Omental fat pad (tissue), 4 donors: ENCODE results near the gene VPS4B. TPM values are rescaled to one million over a fixed set of nuclear protein-coding genes. Genes with fewer than 3 reads are reported as not detected.
"Not testable (repeated sequence)": the region's sequence is repeated elsewhere in the genome, so short reads cannot be mapped to it uniquely, and the experiment has no call there.

ENCODE experiments used
- ATAC-seq: fragments of 150-250 bp; one replicate; pipeline ENCODE4 v1.9.1; 2016; ENCODE audit warnings: mild to moderate bottlenecking, moderate library complexity; ENCODE audit not compliant: low FRiP score
- DNase-seq: peaks from one replicate; pipeline ENCODE4 v3.0.0-alpha.2; 2019; ENCODE audit warnings: low spot score
- total RNA-seq, 4 donors: library from RNA; depleted of rRNA; stranded (reverse); fragments of >200 nt; gene quantifications; one replicate each; pipeline ENCODE4 v1.1.0, GENCODE V29; 2016
- TF ChIP-seq, protein P1 (sequence below), 3 donors: fragments of 450-650 bp; IDR thresholded peaks; one replicate each; pipeline ENCODE4 v1.5.1; 2016 to 2017; ENCODE audit warnings: antibody characterized with exemption in 3 of 3, mild to moderate bottlenecking in 3 of 3, moderate library complexity in 2 of 3

VPS4B gene
- total RNA-seq, 4 donors from 2014 or later, result 26.6 to 45.4 (median 30.7) TPM

- DNase-seq (no peak), ATAC-seq (no peak)
- TF ChIP-seq, protein P1, sequence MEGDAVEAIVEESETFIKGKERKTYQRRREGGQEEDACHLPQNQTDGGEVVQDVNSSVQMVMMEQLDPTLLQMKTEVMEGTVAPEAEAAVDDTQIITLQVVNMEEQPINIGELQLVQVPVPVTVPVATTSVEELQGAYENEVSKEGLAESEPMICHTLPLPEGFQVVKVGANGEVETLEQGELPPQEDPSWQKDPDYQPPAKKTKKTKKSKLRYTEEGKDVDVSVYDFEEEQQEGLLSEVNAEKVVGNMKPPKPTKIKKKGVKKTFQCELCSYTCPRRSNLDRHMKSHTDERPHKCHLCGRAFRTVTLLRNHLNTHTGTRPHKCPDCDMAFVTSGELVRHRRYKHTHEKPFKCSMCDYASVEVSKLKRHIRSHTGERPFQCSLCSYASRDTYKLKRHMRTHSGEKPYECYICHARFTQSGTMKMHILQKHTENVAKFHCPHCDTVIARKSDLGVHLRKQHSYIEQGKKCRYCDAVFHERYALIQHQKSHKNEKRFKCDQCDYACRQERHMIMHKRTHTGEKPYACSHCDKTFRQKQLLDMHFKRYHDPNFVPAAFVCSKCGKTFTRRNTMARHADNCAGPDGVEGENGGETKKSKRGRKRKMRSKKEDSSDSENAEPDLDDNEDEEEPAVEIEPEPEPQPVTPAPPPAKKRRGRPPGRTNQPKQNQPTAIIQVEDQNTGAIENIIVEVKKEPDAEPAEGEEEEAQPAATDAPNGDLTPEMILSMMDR (IDR thresholded peaks at IDR 0.05), result no peak
Observed at GRCh38 chr18:63365876-63366212, 56.4 kb downstream of the VPS4B start.

DNA sequence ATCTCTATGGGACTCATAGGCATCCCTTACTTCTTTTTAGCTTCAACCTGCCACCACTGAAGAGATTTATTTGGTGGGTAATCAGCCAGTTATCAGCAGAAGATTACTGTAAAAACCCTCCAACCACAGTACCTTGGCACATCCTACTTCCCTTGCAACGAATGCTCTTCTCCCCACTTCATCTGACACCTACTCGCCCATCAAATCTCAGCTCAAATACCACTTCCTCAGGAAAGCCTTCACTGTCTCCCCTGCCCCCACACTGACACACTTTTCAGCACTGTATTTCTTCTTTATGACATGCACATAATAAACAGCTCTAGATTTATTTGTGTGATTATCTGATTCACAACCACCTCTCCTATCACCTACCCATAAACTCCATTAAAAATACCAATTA, 58.3 kb downstream of the VPS4B start:
- TF ChIP-seq, protein P1 (IDR thresholded peaks at IDR 0.05), result no peak
- ATAC-seq (no peak), DNase-seq (no peak)

DNA sequence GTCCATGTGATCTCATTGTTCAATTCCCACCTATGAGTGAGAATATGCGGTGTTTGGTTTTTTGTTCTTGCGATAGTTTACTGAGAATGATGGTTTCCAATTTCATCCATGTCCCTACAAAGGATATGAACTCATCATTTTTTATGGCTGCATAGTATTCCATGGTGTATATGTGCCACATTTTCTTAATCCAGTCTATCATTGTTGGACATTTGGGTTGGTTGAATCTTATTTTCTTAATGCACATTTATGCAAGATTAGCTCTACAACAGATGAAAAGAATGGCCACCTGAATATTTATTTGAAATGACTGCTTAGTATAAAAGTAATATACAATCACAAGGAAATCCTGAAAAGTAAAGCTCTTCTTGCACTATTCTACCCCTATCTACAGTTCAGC, 58.9 kb downstream of the VPS4B start:
- not testable (repeated sequence) for ATAC-seq, DNase-seq

- ATAC-seq, result no peak
- no peak for DNase-seq
- TF ChIP-seq, protein P1 (IDR thresholded peaks at IDR 0.05), result no peak
Observed at GRCh38 chr18:63356272-63356896, 65.9 kb downstream of the VPS4B start.

DNA sequence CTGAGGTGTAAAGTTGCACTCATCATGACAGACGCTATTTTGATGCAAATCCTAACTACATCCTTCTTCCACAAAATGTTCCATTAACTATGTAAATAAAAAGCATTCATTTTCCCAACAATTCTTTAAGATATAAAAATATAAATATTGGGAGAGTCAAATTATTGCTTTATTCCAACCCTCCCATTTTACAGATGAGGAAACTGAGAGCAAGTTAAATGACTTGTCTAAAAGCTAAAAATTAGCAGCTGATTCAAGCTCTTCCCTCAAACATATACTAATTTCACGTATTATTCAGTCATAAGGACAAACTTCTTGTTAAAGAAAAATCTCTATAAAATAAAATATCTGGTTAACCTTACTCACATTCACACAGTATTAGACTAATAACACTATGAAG, 72.0 kb downstream of the VPS4B start:
- TF ChIP-seq, protein P1 (IDR thresholded peaks at IDR 0.05), result no peak
- no peak for DNase-seq
- ATAC-seq, result no peak

GRCh38 chr18:63348508-63349136, 73.7 kb downstream of the VPS4B start:
- ATAC-seq (no peak), DNase-seq (no peak)
- TF ChIP-seq, protein P1 (IDR thresholded peaks at IDR 0.05), result no peak

GRCh38 chr18:63346480-63347183, 75.6 kb downstream of the VPS4B start:
- ATAC-seq (no peak), DNase-seq (no peak)
- TF ChIP-seq, protein P1 (IDR thresholded peaks at IDR 0.05), result no peak
